ENCODE measurements around the gene PRR32. TPM values are rescaled to one million over a fixed set of nuclear protein-coding genes. Genes with fewer than 3 reads are reported as not detected.

The PRR32 gene
- polyA plus RNA-seq, 1 of the 3 experiments (the other 2 are of a cell fraction) = not detected

- H3K9me2 ChIP-seq = no peaks in the 10 kb centered on the region; the same call in 1 of the 2 replicates
- H3K9me3 ChIP-seq = peaks cover 5% of the 10 kb centered on the region; the same call in 1 of the 2 replicates
- H3K4me3 ChIP-seq (ENCODE audit: low read depth in 2 of 2, low read length in 1 of 2) = no peak overlapping the region
- no peak for DNase-seq
- no peaks in the 10 kb centered on the region for H4K20me1 ChIP-seq (ENCODE audit: insufficient read depth)
- no peak for TF ChIP-seq FOXM1 (IDR thresholded peaks at IDR 0.05; ENCODE audit: low read depth)
- TF ChIP-seq FOSL2 (IDR thresholded peaks at IDR 0.05; ENCODE audit: borderline replicate concordance, low read depth) = no peak
- H3K27me3 ChIP-seq (ENCODE audit: insufficient read depth) = no peaks in the 10 kb centered on the region
- no peaks in the 10 kb centered on the region for H3K4me1 ChIP-seq (ENCODE audit: control insufficient read depth in 1 of 2, insufficient read depth in 2 of 2, low read depth in 1 of 2, low read length in 1 of 2)
- H3K4me2 ChIP-seq = no peak overlapping the region
- H3F3A ChIP-seq (replicated peaks; ENCODE audit: insufficient read depth) = no peaks in the 10 kb centered on the region
- H3K36me3 ChIP-seq (replicated peaks in 1 of 2; ENCODE audit: control insufficient read depth in 1 of 2, insufficient read depth in 2 of 2, low read length in 1 of 2) = no peaks in the 10 kb centered on the region
- POLR2A ChIA-PET = no interaction called here
- H2AFZ ChIP-seq (ENCODE audit: low read depth) = no peak overlapping the region
- no peak overlapping the region for H3K27ac ChIP-seq (ENCODE audit: low read depth in 2 of 2, low read length in 1 of 2)
- CTCF ChIA-PET = no interaction called here
- 0% methylated on average over 1 of the region's 1 CpG for WGBS (ENCODE audit: low lambda C conversion rate)
- H3K9ac ChIP-seq = no peak overlapping the region
- no peaks in the 10 kb centered on the region for H3K79me2 ChIP-seq (ENCODE audit: insufficient read depth)
Observed at GRCh38 chrX:126815806-126816205, 3.7 kb upstream of the PRR32 start.

DNA sequence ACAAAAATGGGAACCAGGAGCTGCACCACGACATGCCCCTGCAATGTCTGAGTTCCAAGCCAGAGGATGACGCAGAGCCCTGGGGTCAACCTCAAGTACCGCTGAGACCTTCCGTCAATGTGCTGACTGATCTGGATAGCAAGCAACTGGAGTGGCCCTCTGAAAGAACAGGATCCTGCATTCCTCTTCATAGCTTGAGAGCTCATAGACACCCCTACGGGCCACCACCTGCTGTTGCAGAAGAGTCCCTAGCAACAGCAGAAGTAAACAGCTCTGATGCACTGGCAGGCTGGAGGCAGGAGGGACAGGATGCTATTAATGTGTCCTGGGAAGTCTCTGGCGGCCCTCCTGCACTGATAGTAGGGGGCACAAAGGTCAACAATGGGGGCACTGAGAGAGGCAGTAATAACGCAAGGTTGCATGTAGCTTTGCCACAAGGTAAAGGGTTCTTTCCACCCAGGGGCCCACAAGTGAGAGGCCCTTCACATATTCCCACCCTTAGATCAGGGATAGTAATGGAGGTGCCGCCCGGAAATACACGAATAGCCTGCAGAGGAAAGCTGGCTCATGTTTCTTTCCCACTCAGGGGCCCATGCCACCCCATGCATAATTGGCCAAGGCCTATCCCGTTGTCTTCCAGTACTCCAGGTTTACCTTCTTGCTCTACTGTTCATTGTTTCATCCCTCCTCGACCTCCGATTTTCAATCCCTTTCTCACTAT, 1.3 kb downstream of the PRR32 start:
- ChIA-PET CTCF (interaction anchor here (0.7 kb wide), 1 partner anchor 51 kb away, joined by 3 read pairs; no protein-coding TSS in a partner anchor), POLR2A (no interaction called here)
- Histone ChIP-seq H4K20me1 (ENCODE audit: insufficient read depth) (no peaks in the 10 kb centered on the region), H3K79me2 (ENCODE audit: insufficient read depth) (no peaks in the 10 kb centered on the region), H3K4me3 (ENCODE audit: low read depth in 2 of 2, low read length in 1 of 2) (no peak overlapping the region), H3K36me3 (replicated peaks in 1 of 2; ENCODE audit: control insufficient read depth in 1 of 2, insufficient read depth in 2 of 2, low read length in 1 of 2) (no peaks in the 10 kb centered on the region), H3K27me3 (ENCODE audit: insufficient read depth) (no peaks in the 10 kb centered on the region), H3K9me3 (no peaks in the 10 kb centered on the region), H3F3A (replicated peaks; ENCODE audit: insufficient read depth) (no peaks in the 10 kb centered on the region), H2AFZ (ENCODE audit: low read depth) (no peak overlapping the region), H3K27ac (ENCODE audit: low read depth in 2 of 2, low read length in 1 of 2) (no peak overlapping the region), H3K4me2 (no peak overlapping the region), H3K4me1 (ENCODE audit: control insufficient read depth in 1 of 2, insufficient read depth in 2 of 2, low read depth in 1 of 2, low read length in 1 of 2) (no peaks in the 10 kb centered on the region), H3K9ac (no peak overlapping the region), H3K9me2 (no peaks in the 10 kb centered on the region; the same call in 1 of the 2 replicates)
- TF ChIP-seq EP300 (IDR thresholded peaks at IDR 0.05; ENCODE audit: borderline replicate concordance in 1 of 2, low read depth in 1 of 2, low read length in 1 of 2) = no peak
- no peak for TF ChIP-seq MAX (IDR thresholded peaks at IDR 0.05; ENCODE audit: low read depth)
- TF ChIP-seq TCF12 (IDR thresholded peaks at IDR 0.05) = no peak
- TF ChIP-seq GABPA (IDR thresholded peaks at IDR 0.05; ENCODE audit: low read depth) = no peak
- TF ChIP-seq MEF2A (IDR thresholded peaks at IDR 0.05; ENCODE audit: borderline replicate concordance, low read depth) = no peak
- TF ChIP-seq FOXM1 (IDR thresholded peaks at IDR 0.05; ENCODE audit: low read depth) = no peak
- TF ChIP-seq FOSL2 (IDR thresholded peaks at IDR 0.05; ENCODE audit: borderline replicate concordance, low read depth) = no peak
- TF ChIP-seq NRF1 (IDR thresholded peaks at IDR 0.05; ENCODE audit: low read depth, low read length) = no peak
- no peak for TF ChIP-seq MXI1 (IDR thresholded peaks at IDR 0.05; ENCODE audit: low read depth, low read length)
- no peak for TF ChIP-seq RXRA (IDR thresholded peaks at IDR 0.05; ENCODE audit: borderline replicate concordance, low read depth)
- no peak for TF ChIP-seq PBX3 (IDR thresholded peaks at IDR 0.05)
- TF ChIP-seq, protein P1, sequence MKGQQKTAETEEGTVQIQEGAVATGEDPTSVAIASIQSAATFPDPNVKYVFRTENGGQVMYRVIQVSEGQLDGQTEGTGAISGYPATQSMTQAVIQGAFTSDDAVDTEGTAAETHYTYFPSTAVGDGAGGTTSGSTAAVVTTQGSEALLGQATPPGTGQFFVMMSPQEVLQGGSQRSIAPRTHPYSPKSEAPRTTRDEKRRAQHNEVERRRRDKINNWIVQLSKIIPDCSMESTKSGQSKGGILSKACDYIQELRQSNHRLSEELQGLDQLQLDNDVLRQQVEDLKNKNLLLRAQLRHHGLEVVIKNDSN (IDR thresholded peaks at IDR 0.05; ENCODE audit: borderline replicate concordance, low read depth) = no peak
- no peak for TF ChIP-seq NFIC (IDR thresholded peaks at IDR 0.05; ENCODE audit: borderline replicate concordance)
- TF ChIP-seq YY1 (IDR thresholded peaks at IDR 0.05; ENCODE audit: low read depth) = no peak
- no peak for TF ChIP-seq RCOR1 (IDR thresholded peaks at IDR 0.05; ENCODE audit: low read length)
- no peak for DNase-seq
- 13% methylated on average over 13 of the region's 13 CpGs for WGBS (ENCODE audit: low lambda C conversion rate)

Data from SK-N-SH (cell line).